ENCODE data around the gene ADCY9. TPM values are rescaled to one million over a fixed set of nuclear protein-coding genes. Genes with fewer than 3 reads are reported as not detected.

The ADCY9 gene
- total and polyA plus RNA-seq, 10 donors, result 0.70 to 23.0 (median 11.8) TPM

- intact Hi-C loops (cut with DNase I; ENCODE audit: low total_unique reads), result no loop called here
- Histone ChIP-seq H3K4me3 (no peak overlapping the region), H3K9me3 (no peaks in the 10 kb centered on the region), H3K4me1 (peaks cover 0 to 60% (median 10%) of the 10 kb centered on the region in 6 donors), H3K27ac (no peak overlapping the region), H3K27me3 (replicated peaks in 1 of 7) (no peaks in the 10 kb centered on the region), H3K36me3 (no peaks in the 10 kb centered on the region)
- WGBS, 5 donors, result 84 to 95% (median 87%) methylated on average over 19 to 20 of the region's 20 CpGs
- DNase-seq, result no peak
- TF ChIP-seq POLR2AphosphoS5 (IDR thresholded peaks at IDR 0.05) (no peak), POLR2A (IDR thresholded peaks at IDR 0.05) (no peak)
- TF ChIP-seq, protein P1, sequence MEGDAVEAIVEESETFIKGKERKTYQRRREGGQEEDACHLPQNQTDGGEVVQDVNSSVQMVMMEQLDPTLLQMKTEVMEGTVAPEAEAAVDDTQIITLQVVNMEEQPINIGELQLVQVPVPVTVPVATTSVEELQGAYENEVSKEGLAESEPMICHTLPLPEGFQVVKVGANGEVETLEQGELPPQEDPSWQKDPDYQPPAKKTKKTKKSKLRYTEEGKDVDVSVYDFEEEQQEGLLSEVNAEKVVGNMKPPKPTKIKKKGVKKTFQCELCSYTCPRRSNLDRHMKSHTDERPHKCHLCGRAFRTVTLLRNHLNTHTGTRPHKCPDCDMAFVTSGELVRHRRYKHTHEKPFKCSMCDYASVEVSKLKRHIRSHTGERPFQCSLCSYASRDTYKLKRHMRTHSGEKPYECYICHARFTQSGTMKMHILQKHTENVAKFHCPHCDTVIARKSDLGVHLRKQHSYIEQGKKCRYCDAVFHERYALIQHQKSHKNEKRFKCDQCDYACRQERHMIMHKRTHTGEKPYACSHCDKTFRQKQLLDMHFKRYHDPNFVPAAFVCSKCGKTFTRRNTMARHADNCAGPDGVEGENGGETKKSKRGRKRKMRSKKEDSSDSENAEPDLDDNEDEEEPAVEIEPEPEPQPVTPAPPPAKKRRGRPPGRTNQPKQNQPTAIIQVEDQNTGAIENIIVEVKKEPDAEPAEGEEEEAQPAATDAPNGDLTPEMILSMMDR (IDR thresholded peaks at IDR 0.05 in 8 of 11, conservative IDR thresholded peaks at IDR 0.05 in 3 of 11), result no peak
Measured at GRCh38 chr16:4015275-4016004, 100.8 kb downstream of the ADCY9 start.

DNA sequence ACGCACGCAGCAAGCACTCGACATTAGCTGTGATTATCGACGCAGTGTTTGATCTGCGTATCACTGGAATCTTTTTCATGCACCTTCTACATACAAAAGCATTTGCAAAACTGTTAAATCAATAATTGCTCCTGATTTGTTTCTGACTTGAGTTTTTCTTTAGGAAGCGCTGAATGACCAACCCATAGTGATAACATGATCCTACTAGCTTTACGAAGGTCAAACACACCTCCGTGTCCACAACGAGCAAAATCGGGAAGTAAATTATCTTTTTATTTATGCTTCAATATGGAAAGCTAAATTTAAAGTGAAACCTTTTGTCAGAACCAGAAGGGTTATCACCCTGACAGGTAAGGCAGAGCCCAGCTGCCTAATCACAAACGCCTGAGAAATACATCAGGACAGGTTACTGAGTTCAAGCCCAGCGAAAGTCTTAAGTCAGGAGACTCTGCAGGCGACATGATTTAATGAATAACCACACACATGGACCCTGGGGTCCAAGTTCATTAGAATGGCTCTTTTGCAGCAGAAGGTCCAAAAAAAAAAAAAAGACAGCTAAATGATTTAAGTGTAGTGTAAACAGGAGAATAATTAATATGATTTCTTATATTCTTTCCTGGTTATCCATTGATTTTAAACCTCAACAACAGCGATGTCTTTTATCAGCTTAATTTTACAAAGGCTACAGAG is 104.2 kb downstream of the ADCY9 start:
- Histone ChIP-seq H3K4me3 (no peak overlapping the region), H3K9me3 (no peaks in the 10 kb centered on the region), H3K27me3 (replicated peaks in 1 of 7) (no peaks in the 10 kb centered on the region), H3K4me1 (peaks cover 0 to 36% (median 3%) of the 10 kb centered on the region in 6 donors), H3K36me3 (no peaks in the 10 kb centered on the region), H3K27ac (peak overlapping the region in 1 of 8 donors; percentile 21)
- DNase-seq, result no peak
- TF ChIP-seq, protein P1 (IDR thresholded peaks at IDR 0.05 in 8 of 11, conservative IDR thresholded peaks at IDR 0.05 in 3 of 11), result no peak
- no peak for TF ChIP-seq POLR2A (IDR thresholded peaks at IDR 0.05)
- no peak for TF ChIP-seq POLR2AphosphoS5 (IDR thresholded peaks at IDR 0.05)
- intact Hi-C loops (cut with DNase I; ENCODE audit: low total_unique reads), result no loop called here
- WGBS, 5 donors, result 85 to 91% (median 88%) methylated on average over 15 of the region's 15 CpGs

DNA sequence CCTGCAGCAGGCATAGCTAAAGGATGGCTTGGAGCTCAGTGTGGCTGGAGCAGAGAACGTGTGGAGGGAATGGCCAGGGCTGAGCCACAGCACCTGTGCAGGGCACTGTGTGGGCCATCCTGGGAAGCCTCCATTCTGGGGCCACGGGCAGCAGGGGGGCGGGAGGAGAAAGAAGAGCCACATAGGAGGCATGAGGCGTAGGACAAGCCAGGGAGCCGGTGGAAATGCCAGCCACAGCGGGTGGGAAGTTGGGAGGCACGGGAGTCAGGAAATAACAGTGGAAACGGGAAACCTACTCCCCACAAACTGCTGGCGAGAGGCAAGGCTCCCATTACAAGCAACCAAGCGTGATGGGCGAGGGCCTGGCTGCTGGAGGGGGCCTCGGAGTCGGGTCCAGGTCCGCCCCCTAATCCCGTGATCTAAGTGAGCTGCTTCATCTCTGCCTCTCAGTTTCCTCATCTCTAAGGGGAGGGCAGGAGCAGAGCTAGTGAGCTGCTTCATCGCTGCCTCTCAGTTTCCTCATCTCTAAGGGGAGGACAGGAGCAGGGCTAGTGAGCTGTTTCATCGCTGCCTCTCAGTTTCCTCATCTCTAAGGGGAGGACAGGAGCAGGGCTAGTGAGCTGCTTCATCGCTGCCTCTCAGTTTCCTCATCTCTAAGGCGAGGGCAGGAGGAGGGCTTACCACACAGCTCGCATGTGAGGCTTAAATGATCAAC is 104.9 kb downstream of the ADCY9 start:
- DNase-seq, result no peak
- Histone ChIP-seq H3K36me3 (no peaks in the 10 kb centered on the region), H3K4me3 (no peak overlapping the region), H3K27ac (peak overlapping the region in 1 of 8 donors; percentile 21), H3K9me3 (no peaks in the 10 kb centered on the region), H3K27me3 (replicated peaks in 1 of 7) (no peaks in the 10 kb centered on the region), H3K4me1 (peaks cover 0 to 31% (median 3%) of the 10 kb centered on the region in 6 donors)
- WGBS, 5 donors, result 50 to 70% (median 62%) methylated on average over 19 to 20 of the region's 20 CpGs
- TF ChIP-seq POLR2AphosphoS5 (IDR thresholded peaks at IDR 0.05) (no peak), POLR2A (IDR thresholded peaks at IDR 0.05) (no peak)
- TF ChIP-seq, protein P1 (IDR thresholded peaks at IDR 0.05 in 8 of 11, conservative IDR thresholded peaks at IDR 0.05 in 3 of 11), result no peak
- intact Hi-C loops (cut with DNase I; ENCODE audit: low total_unique reads), result no loop called here

Data from spleen (tissue), 11 donors.